Activated effector memory CD4-positive, alpha-beta T cell treated with anti-CD3 and anti-CD28 coated beads, Interleukin-2, amount 50 U/mL, for 16 hours (primary cell): ENCODE data around the gene SELENOF.
"Not testable (repeated sequence)": the region's sequence is repeated elsewhere in the genome, so short reads cannot be mapped to it uniquely, and the experiment has no call there.

Source experiments
- DNase-seq: peaks from one replicate; pipeline ENCODE4 v3.0.0-alpha.2; 2020

Gene SELENOF

DNA sequence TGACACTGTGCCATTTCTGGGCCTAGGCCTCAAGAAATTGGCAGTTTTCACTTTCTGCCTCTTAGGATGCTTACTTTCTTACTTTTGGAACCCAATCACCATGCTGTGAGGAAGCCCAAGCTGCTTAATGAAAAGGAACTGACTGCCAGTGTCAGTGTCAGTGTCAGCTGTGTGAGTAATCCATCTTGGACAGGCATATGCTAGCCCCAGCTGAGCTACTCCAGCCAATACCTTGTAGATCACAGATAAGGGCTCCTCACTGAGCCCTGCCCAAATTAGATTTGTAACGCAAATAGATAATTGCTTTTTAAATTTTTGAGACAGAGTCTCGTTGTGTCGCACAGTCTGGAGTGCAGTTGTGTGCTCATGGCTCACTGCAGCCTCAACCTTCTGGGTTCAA lies 59.6 kb downstream of the SELENOF start:
- no peak for DNase-seq

DNA sequence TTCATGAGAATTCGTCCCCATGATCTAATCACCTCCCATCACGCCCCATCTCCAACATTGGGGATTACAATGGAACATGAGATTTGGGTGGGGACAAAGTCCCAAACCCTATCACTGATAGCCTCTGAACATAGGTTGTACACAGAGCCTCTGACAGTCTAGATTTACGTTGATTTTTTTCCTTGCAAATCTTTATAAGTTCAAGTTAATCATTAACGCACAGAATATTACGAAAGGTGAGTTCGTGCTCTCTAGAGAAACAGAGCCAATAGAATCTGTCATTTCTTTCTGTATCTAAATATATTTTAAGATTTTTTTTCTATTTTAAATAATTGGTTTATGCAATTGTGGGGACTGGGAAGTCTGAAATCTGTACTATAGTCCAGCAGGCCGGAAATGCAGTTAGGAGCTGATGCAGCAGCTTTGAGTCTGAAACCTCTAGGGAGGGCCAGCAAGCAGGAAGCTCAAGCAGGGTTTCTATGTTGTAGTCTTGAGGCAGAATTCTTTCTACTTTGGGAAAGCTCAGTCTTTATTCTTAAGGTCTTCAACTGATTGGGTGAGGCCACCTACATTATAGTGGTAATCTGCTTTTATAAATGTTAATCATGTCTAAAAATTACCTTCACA lies 61.0 kb downstream of the SELENOF start:
- no peak for DNase-seq

DNA sequence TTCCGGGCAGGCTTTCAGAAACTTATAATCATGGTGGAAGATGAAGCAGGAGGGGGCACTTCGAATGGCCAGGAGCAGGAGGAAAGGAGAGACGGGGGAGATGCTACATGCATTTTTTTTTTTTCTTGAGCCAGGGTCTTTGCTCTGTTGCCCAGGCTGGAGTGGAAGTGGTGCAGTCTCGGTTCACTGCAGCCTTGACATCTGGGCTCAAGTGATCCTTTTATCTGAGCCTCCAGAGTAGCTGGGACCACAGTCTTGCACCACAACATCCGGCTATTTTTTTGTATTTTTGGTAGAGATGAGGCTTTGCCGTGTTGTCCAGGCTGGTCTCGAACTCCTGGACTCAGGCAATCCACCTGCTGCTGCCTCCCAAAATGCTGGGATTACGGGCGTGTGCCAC lies 61.6 kb downstream of the SELENOF start:
- DNase-seq: no peak

DNA sequence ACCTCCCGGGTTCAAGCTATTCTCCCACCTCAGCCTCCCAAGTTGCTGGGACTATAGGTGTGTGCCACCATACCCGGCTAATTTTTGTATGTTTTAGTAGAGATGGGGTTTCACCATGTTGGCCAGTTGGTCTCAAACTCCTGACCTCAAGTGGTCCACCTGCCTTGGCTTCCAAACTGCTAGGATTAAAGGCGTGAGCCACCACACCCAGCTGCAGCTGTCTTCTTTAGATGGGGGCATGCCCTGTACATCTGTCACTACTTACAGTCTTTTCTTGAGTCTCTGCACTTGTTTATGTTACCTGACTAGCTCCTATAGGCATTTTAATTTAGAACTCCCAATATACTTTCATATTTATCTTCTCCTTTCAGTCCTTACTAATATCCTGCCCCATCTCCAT lies 64.2 kb downstream of the SELENOF start:
- DNase-seq: no peak

DNA sequence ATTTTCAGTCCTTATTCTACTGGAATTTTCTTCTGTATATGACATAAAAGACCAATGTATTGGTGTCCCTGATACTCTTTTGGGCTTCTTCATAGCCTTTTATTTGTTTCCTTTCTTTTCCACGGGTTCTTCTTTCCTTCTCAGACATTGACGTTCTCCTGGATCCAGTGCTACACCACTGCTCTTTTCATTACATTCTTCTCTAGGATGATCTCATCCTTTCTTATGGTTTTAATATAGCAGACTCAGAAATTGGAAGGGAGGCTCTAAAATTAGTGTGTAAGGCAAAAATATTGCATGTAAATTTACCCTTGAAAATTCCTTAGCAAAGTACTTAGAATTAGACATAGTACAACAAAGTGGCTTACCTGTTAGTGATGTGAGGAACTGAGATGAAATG lies 65.3 kb downstream of the SELENOF start:
- no peak for DNase-seq

DNA sequence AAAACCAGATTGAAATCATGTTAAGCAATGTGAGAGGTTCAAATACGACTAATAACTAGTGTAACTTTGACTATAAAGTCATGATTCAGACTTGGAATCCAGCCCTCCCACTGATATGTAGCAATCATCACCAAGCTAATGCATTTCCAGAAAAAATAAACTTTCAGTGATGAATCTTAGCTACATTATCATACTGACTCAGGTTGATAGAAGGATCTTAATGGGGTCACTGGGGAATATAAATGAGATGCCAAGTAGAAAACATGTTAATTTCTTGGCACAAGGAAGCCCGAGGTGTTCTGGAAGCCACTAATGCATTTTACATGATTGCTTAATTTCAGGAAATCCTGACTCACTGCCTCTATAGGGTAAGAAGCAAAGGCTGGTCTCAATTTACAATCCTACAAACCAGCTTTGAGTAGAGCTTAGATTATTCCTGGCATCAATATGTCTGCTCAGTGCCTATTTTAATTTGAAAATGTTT lies 67.7 kb downstream of the SELENOF start:
- no peak for DNase-seq

DNA sequence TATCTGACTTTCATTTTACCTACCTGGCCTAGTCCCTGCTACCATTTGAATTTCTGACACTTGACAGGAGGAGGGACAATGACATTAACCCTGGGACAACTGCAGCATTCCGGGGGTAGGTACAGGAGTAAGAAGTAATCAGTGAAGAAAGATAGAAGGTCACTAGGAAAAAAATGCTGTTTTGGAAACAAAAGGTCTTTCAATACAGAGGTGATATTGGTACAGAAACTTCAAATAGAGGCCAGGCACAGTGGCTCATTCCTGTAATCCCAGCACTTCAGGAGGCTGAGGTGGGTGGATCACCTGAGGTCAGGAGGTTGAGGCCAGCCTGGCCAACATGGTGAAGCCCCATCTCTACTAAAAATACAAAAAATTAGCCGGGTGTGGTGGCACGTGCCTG lies 68.4 kb downstream of the SELENOF start:
- no peak for DNase-seq

DNA sequence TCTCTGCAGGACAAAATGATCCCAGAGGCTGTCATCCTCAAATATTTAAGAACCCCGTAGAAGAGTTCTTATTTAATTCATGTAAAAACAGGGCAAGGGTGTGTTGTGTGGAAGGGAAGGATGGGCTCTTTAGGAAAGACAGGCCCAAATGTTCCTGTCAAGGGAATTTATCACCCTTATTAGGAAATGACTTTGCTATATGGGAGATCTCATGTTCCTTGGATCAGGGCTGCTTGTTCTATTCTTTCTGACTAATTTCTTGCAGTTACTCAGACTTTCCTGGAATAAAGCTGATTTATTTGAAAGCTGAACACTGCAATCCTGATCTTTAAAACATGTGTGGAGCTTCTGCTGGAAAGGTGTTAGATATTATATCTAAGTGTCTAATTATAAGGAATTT lies 72.8 kb downstream of the SELENOF start:
- no peak for DNase-seq

DNA sequence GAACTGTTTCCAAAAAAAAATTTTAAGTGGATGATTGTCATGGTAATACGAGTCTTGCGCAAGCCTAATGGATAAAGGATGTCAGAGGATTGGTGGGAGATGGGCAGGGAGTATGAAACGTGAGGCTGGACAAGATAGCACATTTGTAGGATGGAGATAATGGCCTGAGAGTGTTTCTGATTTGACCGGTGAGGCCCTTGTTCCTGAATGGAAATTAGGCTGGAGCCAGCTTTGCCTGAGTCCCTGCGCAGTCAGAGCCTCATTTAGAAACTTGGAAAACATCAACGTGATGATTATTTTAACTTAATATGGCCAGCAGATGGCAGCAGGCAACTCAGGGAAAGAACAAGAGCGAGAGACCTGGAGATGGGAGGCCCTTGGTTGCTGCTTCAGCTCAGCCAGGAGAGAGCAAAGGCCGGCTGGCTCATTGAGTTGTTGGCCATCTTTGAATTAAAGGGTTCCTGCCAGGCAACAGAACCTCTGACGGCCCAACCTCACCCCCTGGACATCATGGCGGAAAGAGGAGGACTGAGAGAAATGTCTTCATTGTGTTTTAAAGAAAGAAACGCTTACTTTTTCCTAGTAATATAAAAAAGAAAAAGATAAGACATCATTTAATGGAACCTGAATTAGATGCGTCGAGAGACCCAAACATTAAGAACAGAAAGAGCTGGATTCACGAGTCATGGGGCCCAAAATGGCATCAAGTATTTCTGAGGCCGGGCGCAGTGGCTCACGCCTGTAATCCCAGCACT lies 80.3 kb downstream of the SELENOF start:
- peak; percentile 74 for DNase-seq

DNA sequence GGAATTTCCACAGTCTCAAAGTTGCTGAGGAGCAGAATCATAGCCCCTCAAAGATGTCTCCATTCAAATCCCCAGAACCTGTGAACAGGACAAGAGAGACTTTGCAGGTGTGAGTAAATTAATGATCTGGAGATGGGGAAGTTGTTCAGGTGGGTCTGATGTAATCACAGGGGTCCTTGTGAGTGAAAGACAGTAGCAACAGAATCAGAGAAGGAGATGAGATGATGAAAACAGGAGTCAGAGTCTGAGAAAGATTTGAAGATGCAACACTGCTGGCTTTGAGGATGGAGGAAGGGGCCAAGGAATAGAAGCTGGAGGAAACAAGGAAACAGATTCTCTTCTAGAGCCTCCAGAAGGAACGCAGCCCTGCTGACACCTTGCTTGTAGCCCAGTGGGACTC lies 81.5 kb downstream of the SELENOF start:
- no peak for DNase-seq

DNA sequence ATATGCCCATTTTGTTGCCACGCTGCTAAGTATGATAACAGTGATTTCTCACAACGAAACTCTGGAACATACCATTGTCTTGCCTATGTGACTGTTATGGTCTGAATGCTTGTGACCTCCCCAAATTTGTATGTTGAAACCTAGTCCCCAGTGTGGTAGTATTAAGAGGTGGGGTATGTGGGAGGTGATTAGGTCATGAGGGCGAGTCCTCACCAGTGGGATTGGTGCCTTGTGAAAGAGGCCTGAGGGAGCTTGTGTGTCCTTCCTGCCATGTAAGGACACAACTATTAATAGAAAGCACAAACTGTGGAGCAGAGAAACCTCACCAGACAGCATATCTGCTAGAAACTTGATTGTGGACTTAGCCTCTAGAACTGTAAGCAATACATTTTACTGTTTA lies 84.6 kb downstream of the SELENOF start:
- no peak for DNase-seq

DNA sequence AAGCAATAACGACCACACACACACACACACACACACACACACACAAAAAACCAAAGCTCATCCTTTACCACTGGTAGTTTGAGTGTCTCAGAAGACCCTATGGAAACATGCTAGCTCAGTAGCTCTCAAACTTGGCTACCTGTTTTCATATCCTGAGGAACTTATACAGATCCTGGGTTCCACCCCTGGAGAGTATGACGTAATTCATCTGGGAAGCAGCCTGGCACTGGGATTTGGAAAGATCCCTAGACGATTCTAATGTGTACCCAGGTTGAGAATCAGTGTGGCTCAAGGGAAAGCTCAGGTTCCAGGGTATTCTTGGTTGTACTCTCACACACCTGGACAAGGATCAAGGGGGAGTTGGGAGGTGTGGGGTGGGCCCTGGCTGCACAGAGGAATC lies 85.9 kb downstream of the SELENOF start:
- DNase-seq: no peak

DNA sequence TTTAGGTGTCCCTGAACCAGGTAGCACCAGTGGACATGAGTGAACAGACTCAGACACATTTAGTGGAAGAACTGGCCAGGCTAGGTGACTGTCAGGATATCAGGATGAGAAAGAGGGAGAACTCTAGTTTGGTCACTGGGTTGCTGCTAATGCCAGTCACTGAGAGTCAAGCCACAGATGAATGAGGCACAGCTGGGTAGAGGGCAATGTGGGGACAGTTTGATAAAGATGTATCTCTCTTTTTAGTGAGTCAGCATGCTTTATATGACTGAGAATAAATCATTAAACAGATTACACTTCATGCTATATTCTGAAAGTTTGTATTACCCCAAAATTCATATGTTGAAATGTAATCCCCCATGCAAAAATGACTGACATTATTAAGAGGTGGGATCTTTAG lies 87.1 kb downstream of the SELENOF start:
- DNase-seq: no peak

DNA sequence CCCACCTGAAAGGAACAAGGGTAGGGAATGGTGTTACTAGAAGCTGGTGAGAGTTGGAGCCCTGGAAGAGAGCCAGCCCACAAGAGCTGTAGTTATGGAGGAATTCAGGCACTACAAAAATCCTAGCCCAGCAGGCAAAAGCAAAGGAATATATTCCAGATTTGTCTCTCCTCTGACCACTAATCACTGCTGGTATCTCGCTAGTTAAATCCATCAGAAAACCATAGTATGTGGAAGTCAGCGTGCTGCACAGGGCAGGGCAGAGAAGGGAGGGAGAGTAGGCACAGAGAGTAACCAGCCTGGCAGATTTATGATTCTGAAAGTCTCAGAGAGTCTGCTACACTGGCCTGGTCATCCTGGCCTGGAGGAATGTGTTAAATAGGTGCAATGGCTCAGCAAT lies 88.6 kb downstream of the SELENOF start:
- no peak for DNase-seq

DNA sequence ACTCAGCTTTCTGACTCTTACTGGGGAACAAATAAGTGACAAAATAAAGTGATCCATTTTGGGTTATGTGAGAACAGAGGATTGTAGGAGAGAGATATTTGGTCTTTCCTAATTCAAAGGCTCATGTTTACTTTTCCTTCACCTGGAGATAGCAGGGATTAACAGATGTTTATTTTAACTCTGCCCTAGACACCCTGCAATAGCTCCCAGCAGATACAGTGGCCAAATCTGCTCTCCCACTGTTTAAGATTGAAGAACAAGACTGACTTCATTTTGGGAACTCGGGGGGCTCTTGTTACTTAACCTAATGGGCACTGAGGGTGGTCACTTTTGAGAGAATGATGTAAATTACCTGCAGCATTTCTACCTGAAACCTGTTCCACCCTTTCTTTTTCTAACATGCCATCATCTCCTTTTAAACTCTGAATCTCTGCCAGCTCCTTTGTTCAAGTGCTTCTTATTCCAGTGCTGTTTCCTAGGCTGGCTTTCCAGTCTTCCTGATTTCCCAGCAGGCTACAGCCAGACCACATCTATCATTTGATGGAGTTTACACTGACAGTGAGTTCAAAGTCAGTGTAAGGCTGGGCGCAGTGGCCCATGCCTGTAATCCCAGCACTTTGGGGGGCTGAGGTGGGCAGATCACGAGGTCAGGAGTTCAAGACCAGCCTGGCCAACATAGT lies 90.0 kb downstream of the SELENOF start:
- DNase-seq: no peak

DNA sequence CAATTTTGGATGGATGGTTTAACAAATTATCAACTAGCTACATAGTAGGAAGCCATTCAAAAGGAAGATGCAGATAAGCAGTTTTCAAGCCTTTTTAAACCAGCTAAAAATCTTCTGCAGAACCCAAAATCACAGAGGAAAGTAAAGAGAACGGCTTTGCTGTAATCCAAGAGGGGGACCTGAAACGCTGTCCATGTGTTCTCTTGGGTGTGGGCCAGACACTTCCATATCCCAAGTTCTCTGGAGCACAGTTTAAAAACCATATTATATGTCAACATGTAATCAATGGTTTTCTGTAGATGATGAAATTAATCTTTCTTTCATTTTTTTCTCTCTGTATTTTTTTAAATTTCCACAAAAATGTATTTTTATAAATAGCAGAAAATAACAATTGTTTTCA lies 90.5 kb downstream of the SELENOF start:
- no peak for DNase-seq

DNA sequence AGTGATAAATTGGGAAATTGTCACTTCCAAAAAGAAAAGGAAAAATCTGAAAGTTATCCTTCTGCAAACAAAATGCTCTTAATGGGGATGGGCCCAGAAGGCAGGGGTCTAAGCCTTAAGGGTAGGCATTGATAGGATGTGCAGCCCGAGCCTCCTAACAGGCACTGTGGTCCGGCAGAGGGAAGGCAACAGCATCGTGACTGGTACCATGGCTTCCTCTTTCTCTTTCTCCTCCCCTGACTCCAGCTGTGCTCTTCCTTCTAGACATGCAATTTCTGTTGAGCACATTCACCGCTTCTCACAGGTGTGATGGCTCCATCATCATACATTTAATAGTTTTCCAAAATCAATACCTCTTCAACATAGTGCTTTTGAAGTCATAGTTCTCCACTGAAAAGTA lies 91.5 kb downstream of the SELENOF start:
- no peak for DNase-seq

DNA sequence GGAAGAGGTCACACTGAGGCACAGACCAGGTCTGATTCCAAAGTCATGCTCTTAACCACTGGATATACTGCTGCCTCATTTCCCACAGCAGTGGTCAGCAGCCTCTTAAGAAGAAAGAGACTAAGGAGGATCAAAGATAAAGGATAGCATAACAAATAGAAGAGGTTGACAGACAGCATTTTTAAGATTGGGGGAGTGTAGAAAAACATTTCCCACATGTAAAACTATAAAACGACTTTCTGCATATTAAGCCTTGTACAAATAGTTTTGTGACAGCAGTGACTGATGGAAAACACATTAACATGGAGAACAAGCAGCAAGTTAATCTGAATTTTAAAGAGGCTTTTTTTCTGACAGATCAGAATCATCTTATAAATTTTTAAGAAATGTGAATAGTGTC lies 92.0 kb downstream of the SELENOF start:
- no peak for DNase-seq

DNA sequence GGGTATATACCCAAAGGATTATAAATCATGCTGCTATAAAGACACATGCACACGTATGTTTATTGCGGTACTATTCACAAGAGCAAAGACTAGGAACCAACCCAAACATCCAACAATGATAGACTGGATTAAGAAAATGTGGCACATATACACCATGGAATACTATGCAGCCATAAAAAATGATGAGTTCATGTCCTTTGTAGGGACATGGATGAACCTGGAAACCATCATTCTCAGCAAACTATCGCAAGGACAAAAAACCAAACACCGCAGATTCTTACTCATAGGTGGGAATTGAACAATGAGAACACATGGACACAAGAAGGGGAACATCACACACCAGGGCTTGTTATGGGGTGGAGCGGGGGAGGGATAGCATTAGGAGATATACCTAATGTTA lies 94.0 kb downstream of the SELENOF start:
- not testable (repeated sequence) for DNase-seq

DNA sequence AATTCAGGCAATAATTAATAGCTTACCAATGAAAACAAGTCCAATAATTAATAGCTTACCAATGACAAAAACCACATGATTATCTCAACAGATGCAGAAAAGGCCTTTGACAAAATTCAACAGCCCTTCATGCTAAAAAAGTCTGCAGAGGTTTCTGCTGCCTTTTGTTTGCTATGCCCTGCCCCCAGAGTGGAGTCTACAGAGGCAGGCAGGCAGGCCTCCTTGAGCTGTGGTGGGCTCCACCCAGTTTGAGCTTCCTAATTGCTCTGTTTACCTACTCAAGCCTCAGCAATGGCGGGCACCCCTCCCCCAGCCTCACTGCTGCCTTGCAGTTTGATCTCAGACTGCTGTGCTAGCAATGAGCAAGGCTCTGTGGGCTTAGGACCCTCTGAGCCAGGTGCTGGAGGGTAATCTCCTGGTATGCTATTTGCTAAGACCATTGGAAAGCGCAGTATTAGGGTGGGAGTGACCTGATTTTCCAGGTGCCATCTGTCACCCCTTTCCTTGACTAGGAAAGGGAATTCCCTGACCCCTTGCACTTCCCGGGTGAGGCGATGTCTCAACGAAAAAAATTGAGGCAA lies 96.6 kb downstream of the SELENOF start:
- not testable (repeated sequence) for DNase-seq

DNA sequence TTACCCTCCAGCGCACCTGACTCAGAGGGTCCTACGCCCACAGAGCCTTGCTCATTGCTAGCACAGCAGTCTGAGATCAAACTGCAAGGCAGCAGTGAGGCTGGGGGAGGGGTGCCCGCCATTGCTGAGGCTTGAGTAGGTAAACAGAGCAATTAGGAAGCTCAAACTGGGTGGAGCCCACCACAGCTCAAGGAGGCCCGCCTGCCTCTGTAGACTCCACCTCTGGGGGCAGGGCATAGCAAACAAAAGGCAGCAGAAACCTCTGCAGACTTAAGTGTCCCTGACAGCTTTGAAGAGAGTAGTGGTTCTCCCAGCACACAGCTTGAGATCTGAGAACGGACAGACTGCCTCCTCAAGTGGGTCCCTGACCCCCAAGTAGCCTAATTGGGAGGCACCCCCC lies 99.8 kb downstream of the SELENOF start:
- DNase-seq: not testable (repeated sequence)
